Testis (tissue), 2 donors: ENCODE measurements around the gene LGALS7B.

Experiments used
- POLR2A ChIP-seq: fragments of 450-650 bp; IDR thresholded peaks from one replicate; pipeline ENCODE4 v1.6.1; 2017; ENCODE audit warnings: antibody characterized with exemption, mild to moderate bottlenecking, moderate library complexity
- TF ChIP-seq, protein P1 (sequence below), 3 experiments: fragments of 450-650 bp in 2 of 3; fragments of 200-600 bp in 1 of 3; sonication (generic) in 1 of 3; IDR thresholded peaks; one replicate each; pipeline ENCODE4 v1.5.1; 2016 to 2019; ENCODE audit warnings: antibody characterized with exemption in 3 of 3, mild to moderate bottlenecking in 2 of 3, moderate library complexity in 1 of 3

- TF ChIP-seq, protein P1, sequence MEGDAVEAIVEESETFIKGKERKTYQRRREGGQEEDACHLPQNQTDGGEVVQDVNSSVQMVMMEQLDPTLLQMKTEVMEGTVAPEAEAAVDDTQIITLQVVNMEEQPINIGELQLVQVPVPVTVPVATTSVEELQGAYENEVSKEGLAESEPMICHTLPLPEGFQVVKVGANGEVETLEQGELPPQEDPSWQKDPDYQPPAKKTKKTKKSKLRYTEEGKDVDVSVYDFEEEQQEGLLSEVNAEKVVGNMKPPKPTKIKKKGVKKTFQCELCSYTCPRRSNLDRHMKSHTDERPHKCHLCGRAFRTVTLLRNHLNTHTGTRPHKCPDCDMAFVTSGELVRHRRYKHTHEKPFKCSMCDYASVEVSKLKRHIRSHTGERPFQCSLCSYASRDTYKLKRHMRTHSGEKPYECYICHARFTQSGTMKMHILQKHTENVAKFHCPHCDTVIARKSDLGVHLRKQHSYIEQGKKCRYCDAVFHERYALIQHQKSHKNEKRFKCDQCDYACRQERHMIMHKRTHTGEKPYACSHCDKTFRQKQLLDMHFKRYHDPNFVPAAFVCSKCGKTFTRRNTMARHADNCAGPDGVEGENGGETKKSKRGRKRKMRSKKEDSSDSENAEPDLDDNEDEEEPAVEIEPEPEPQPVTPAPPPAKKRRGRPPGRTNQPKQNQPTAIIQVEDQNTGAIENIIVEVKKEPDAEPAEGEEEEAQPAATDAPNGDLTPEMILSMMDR (IDR thresholded peaks at IDR 0.05) = no peak
- no peak for TF ChIP-seq POLR2A
These were observed 51.6 kb downstream of the LGALS7B start for GRCh38 chr19:38840583-38840968.
